Retinal pigment epithelial cell (primary cell): ENCODE measurements around the gene PTPRN2.

Experiments used
- DNase-seq: peaks from one replicate; pipeline ENCODE4 v3.0.0-alpha.2; 2010; ENCODE audit warnings: low read depth
- H3K4me3 ChIP-seq: 2 replicates; pipeline ENCODE4 v1.5.1; 2011; ENCODE audit warnings: mild to moderate bottlenecking, low read length, control low read depth, moderate library complexity
- CTCF ChIP-seq: conservative IDR thresholded peaks from 2 replicates; pipeline ENCODE4 v1.5.1; 2011; ENCODE audit warnings: low read depth, low read length, control low read depth, inconsistent platforms

Gene PTPRN2

GRCh38 chr7:157875230-157876179 lies 712.1 kb downstream of the PTPRN2 start:
- DNase-seq, result no peak
- H3K4me3 ChIP-seq, result no peak overlapping the region
- TF ChIP-seq CTCF, result no peak

- DNase-seq, result no peak
- TF ChIP-seq CTCF, result no peak
- H3K4me3 ChIP-seq, result no peak overlapping the region
Measured at GRCh38 chr7:157874870-157875229, 712.8 kb downstream of the PTPRN2 start.

GRCh38 chr7:157874208-157874816 lies 713.3 kb downstream of the PTPRN2 start:
- no peak for TF ChIP-seq CTCF
- no peak overlapping the region for H3K4me3 ChIP-seq
- no peak for DNase-seq

GRCh38 chr7:157873664-157874063 lies 714.0 kb downstream of the PTPRN2 start:
- H3K4me3 ChIP-seq, result no peak overlapping the region
- no peak for TF ChIP-seq CTCF
- DNase-seq, result no peak

GRCh38 chr7:157873181-157873580 lies 714.4 kb downstream of the PTPRN2 start:
- DNase-seq, result no peak
- TF ChIP-seq CTCF, result no peak
- no peak overlapping the region for H3K4me3 ChIP-seq

GRCh38 chr7:157872447-157872846 lies 715.2 kb downstream of the PTPRN2 start:
- TF ChIP-seq CTCF, result no peak
- no peak overlapping the region for H3K4me3 ChIP-seq
- DNase-seq, result no peak

GRCh38 chr7:157871681-157872080 lies 715.9 kb downstream of the PTPRN2 start:
- no peak overlapping the region for H3K4me3 ChIP-seq
- DNase-seq, result no peak
- TF ChIP-seq CTCF, result no peak
